ENCODE results near the gene TBC1D4.

DNA sequence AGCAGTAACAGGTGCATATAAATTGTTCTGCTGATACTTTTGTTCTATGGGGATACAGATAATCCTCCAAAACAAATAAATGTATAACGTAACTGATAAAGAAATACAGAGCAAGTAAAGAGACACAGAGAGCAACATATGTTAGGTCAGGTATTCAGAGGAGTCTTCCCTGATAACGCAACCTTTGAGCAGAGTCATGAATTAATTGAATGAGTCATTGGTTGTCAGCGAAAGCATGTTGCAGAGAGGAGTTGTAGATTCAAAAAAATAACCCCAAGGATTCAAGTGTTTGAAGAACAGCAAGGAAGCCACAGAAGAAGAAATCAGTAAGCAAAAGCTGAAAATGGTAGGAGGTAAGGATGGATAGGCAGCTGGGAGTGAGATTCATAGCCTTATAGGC is 245.2 kb downstream of the TBC1D4 start:
- TF ChIP-seq FOXP2 (optimal IDR thresholded peaks at IDR 0.05; ENCODE audit: control extremely low read depth, extremely low read length, insufficient read depth) = no peak
- TF ChIP-seq EZH2 (IDR thresholded peaks at IDR 0.05) = no peak

Measured in SK-N-MC (cell line).